ENCODE measurements around the gene PRDX2.

PRDX2 gene

DNA sequence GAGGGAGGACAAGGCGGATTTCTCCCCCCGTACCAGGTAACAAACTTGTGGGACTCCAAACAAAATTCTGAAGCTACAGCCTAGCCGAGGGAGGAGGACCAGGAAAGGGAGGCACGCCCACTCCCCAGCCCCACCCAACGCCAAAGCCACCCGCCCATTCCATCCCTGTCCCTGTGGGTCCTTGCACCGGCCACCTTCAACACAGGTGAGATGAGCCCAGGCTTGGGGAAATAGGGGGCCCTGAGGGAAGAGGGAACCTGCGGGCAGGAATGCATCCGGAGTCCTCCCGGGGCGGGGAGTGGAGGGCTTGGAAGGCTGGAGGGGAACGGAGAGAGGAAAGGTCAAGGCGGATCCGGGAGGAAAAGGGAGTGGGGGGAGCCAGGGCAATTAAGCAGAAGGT lies 50.0 kb downstream of the PRDX2 start, which contains the start of gene BEST2:
BEST2 (plus strand) TSS at position 157 of the 400 bp plus-strand sequence. CDS start 802 bp downstream, outside the sequence.
- no peak for DNase-seq

DNA sequence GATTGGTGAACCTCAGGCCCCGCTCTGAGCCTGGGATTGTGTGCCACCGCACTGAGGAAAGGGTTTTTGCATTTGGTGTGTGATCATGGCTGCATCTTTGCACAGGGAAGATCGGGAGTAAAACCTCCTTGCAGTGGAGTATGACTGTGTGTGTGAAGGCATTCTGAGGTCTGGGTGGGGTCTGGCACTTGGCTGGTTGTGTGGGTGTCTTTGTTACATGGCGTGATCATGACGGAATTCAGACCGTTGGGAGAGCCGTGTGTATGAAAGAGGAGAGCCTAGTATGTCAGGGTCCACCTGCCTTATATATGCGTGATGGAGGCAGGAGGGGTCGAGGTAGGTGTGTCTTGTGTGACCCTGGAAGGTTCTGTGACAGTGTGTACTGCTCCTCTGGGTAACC lies 50.7 kb downstream of the PRDX2 start:
- no peak for DNase-seq

DNA sequence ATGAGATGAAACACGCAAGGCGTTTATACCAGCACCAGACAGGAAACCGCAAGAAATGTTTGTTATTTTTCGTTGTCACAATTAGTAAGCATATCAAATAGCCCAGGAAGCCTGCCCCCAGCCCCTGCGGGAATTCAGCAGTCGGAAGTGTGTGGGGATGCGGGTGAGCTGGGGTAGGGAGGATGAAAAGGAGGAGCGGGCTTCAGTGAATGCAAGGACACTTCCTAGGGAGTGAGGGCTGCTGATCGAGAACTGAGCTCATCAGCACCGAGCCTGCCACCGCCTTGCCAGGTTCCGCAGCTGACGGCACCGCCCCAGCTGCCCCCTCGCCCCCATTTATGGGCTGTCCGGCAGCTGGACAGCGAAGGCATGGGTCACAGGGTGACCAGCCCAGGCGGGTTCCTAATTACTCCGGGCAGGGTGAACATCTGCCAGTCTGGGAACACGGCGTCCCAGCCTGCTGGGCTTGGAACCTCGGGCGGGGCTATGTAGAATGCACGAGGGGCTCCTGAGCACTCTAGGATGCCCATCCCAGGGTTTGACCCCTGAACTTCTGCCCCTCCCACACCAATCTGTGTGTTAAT lies 51.6 kb downstream of the PRDX2 start:
- no peak for DNase-seq

DNA sequence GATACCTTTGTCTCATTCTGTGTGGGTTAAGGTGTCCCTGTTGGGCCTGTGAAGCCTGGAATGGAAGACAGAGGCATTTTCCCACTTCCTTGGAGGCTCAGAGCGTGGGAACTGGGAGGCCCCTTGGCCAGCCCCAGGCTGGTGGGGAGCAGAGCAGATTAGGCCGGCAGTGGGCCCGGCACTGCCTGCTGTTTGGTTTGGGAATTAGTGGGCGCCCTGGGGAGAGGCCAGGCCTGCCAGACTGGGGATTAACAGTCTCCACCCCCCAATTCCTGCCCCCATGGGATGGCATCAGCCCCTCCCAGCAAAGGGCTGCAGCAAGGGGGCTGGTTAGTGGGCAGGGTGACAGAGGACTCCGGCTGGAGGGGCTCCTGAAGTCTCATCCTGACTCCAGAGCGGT lies 53.1 kb downstream of the PRDX2 start:
- DNase-seq = no peak
